ENCODE data around the gene FGL2. TPM values are rescaled to one million over a fixed set of nuclear protein-coding genes. Genes with fewer than 3 reads are reported as not detected.

Gene FGL2
- total RNA-seq, 4 donors from 2014 or later, result 199 to 756 (median 378) TPM

GRCh38 chr7:77245015-77245755, 45.6 kb upstream of the FGL2 start:
- peak overlapping the region; percentile 50 to 95 (median 83) for H3K27ac ChIP-seq
- ATAC-seq, result peak; percentile 52
- no peaks in the 10 kb centered on the region for H3K9me3 ChIP-seq
- peaks cover 0 to 4% of the 10 kb centered on the region in 2 donors for H3K36me3 ChIP-seq
- TF ChIP-seq EP300 (IDR thresholded peaks at IDR 0.05) (no peak), POLR2AphosphoS5 (IDR thresholded peaks at IDR 0.05) (no peak), POLR2A (IDR thresholded peaks at IDR 0.05) (no peak), CTCF (IDR thresholded peaks at IDR 0.05) (no peak)
- peaks cover 4 to 56% (median 13%) of the 10 kb centered on the region in 3 donors for H3K4me1 ChIP-seq
- 38 to 47% methylated on average over 7 of the region's 7 CpGs for WGBS, 2 donors (ENCODE audit: low coverage in 1 of 2)
- H3K27me3 ChIP-seq, result no peaks in the 10 kb centered on the region
- no peak overlapping the region for H3K4me3 ChIP-seq

GRCh38 chr7:77244222-77244934, 44.8 kb upstream of the FGL2 start:
- no peaks in the 10 kb centered on the region for H3K9me3 ChIP-seq
- peaks cover 0 to 4% of the 10 kb centered on the region in 2 donors for H3K36me3 ChIP-seq
- no peak for ATAC-seq
- H3K27ac ChIP-seq, result peak overlapping the region; percentile 63 to 95 (median 83)
- H3K27me3 ChIP-seq, result no peaks in the 10 kb centered on the region
- no peak overlapping the region for H3K4me3 ChIP-seq
- H3K4me1 ChIP-seq, result peaks cover 4 to 56% (median 13%) of the 10 kb centered on the region in 3 donors
- WGBS, 2 donors (ENCODE audit: low coverage in 1 of 2), result 76 to 81% methylated on average over 5 to 6 of the region's 6 CpGs
- TF ChIP-seq POLR2A (IDR thresholded peaks at IDR 0.05) (no peak), EP300 (IDR thresholded peaks at IDR 0.05) (no peak), CTCF (IDR thresholded peaks at IDR 0.05) (no peak)

GRCh38 chr7:77242554-77242953, 42.9 kb upstream of the FGL2 start:
- H3K4me3 ChIP-seq, result peak overlapping the region; percentile 21 to 37
- H3K36me3 ChIP-seq, result no peaks in the 10 kb centered on the region
- WGBS, 2 donors (ENCODE audit: low coverage in 1 of 2), result 11 to 49% methylated on average over 1 to 2 of the region's 2 CpGs
- peaks cover 4 to 74% (median 13%) of the 10 kb centered on the region in 3 donors for H3K4me1 ChIP-seq
- H3K27ac ChIP-seq, result peak overlapping the region; percentile 81 to 95 (median 86)
- no peaks in the 10 kb centered on the region for H3K27me3 ChIP-seq
- no peak for TF ChIP-seq POLR2AphosphoS5 (IDR thresholded peaks at IDR 0.05)
- TF ChIP-seq EP300 (IDR thresholded peaks at IDR 0.05), result no peak
- TF ChIP-seq POLR2A (IDR thresholded peaks at IDR 0.05), result no peak
- no peak for TF ChIP-seq CTCF (IDR thresholded peaks at IDR 0.05)
- no peak for ATAC-seq
- H3K9me3 ChIP-seq, result no peaks in the 10 kb centered on the region

- H3K27me3 ChIP-seq, result no peaks in the 10 kb centered on the region
- WGBS, 2 donors (ENCODE audit: low coverage in 1 of 2), result 33 to 69% methylated on average over 1 to 2 of the region's 2 CpGs
- H3K36me3 ChIP-seq, result no peaks in the 10 kb centered on the region
- no peak for ATAC-seq
- peaks cover 4 to 78% (median 13%) of the 10 kb centered on the region in 3 donors for H3K4me1 ChIP-seq
- no peaks in the 10 kb centered on the region for H3K9me3 ChIP-seq
- no peak for TF ChIP-seq CTCF (IDR thresholded peaks at IDR 0.05)
- TF ChIP-seq POLR2AphosphoS5 (IDR thresholded peaks at IDR 0.05), result no peak
- no peak for TF ChIP-seq POLR2A (IDR thresholded peaks at IDR 0.05)
- H3K27ac ChIP-seq, result peak overlapping the region; percentile 81 to 95 (median 86)
- H3K4me3 ChIP-seq, result peak overlapping the region; percentile 21 to 37
These were observed 42.4 kb upstream of the FGL2 start for GRCh38 chr7:77242068-77242467.
